Measurements from ENCODE around the gene DIDO1. TPM values are rescaled to one million over a fixed set of nuclear protein-coding genes. Genes with fewer than 3 reads are reported as not detected.
A peak's percentile ranks its signal among the peaks of the same experiment; 100 is the strongest.

Gene DIDO1
- total and polyA plus RNA-seq, 2 of the 13 experiments (the other 11 are each of a cell fraction or from before 2014, with no cell fraction given), result 75.0 to 75.1 TPM

GRCh38 chr20:62968378-62969178 lies 42.3 kb upstream of the DIDO1 start (continued):
- 0 out of 2 replicates have a peak, but pooled peaks have one; percentile 24 for TF ChIP-seq ARNTL (CRISPR knock-in tag; IDR thresholded peaks at IDR 0.05)
- peak; percentile 84; the same call in 1 of the 2 replicates for TF ChIP-seq MAF1 (CRISPR knock-in tag; IDR thresholded peaks at IDR 0.05; ENCODE audit: borderline replicate concordance)
- TF ChIP-seq BORCS8-MEF2B (CRISPR knock-in tag; IDR thresholded peaks at IDR 0.05), result peak; percentile 34; the same call in 1 of the 2 replicates
- no peak; a peak in 1 of 4 replicates for TF ChIP-seq ATF4 (CRISPR knock-in tag; IDR thresholded peaks at IDR 0.05)
- TF ChIP-seq KDM2A (CRISPR knock-in tag; IDR thresholded peaks at IDR 0.05; ENCODE audit: borderline replicate concordance, low read depth), result peak; percentile 99
- no peak for TF ChIP-seq POGZ (CRISPR knock-in tag; IDR thresholded peaks at IDR 0.05)
- TF ChIP-seq GLI4 (CRISPR knock-in tag; IDR thresholded peaks at IDR 0.05; ENCODE audit: borderline replicate concordance), result 0 out of 2 replicates have a peak, but pooled peaks have one; percentile 76
- TF ChIP-seq THAP7 (CRISPR knock-in tag; IDR thresholded peaks at IDR 0.05), result 0 out of 2 replicates have a peak, but pooled peaks have one; percentile 29
- peak; percentile 45 for TF ChIP-seq POGK (CRISPR knock-in tag; conservative IDR thresholded peaks at IDR 0.05)
- TF ChIP-seq GATAD1 (CRISPR knock-in tag; IDR thresholded peaks at IDR 0.05), result no peak
- no peak for TF ChIP-seq TEAD2 (CRISPR knock-in tag; IDR thresholded peaks at IDR 0.05)
- no peak for TF ChIP-seq SMC3 (IDR thresholded peaks at IDR 0.05; ENCODE audit: low read length)
- TF ChIP-seq TGIF2 (CRISPR knock-in tag; IDR thresholded peaks at IDR 0.05), result 0 out of 2 replicates have a peak, but pooled peaks have one; percentile 15
- no peak for TF ChIP-seq TCF7 (IDR thresholded peaks at IDR 0.05; ENCODE audit: low read depth)
- TF ChIP-seq ZNF263 (CRISPR knock-in tag; IDR thresholded peaks at IDR 0.05), result 0 out of 2 replicates have a peak, but pooled peaks have one; percentile 40
- no peak for TF ChIP-seq HNRNPK (IDR thresholded peaks at IDR 0.05; ENCODE audit: low read depth, low read length, poor library complexity, severe bottlenecking)
- no peak for TF ChIP-seq ZSCAN29 (CRISPR knock-in tag; conservative IDR thresholded peaks at IDR 0.05)
- 0 out of 2 replicates have a peak, but pooled peaks have one; percentile 49 for TF ChIP-seq ZNF367 (CRISPR knock-in tag; IDR thresholded peaks at IDR 0.05; ENCODE audit: borderline replicate concordance)
- TF ChIP-seq MTA3 (CRISPR knock-in tag; IDR thresholded peaks at IDR 0.05), result no peak
- TF ChIP-seq THAP11 (CRISPR knock-in tag; IDR thresholded peaks at IDR 0.05), result no peak
- TF ChIP-seq SP5 (CRISPR knock-in tag; IDR thresholded peaks at IDR 0.05; ENCODE audit: borderline replicate concordance, low read depth), result no peak
- no peak for TF ChIP-seq SOX13 (IDR thresholded peaks at IDR 0.05)
- TF ChIP-seq SOX13 (CRISPR knock-in tag; conservative IDR thresholded peaks at IDR 0.05 in 1 of 2, IDR thresholded peaks at IDR 0.05 in 1 of 2), result no peak
- no peak for TF ChIP-seq HCFC1 (IDR thresholded peaks at IDR 0.05; ENCODE audit: low read depth, low read length)
- no peak for TF ChIP-seq BCLAF1 (IDR thresholded peaks at IDR 0.05)

Data from HepG2 (cell line).